Keratinocyte (primary cell): ENCODE results near the gene DLX4. TPM values are rescaled to one million over a fixed set of nuclear protein-coding genes. Genes with fewer than 3 reads are reported as not detected.

Source experiments
- DNase-seq: peaks from one replicate; pipeline ENCODE4 v3.0.0-alpha.2; 2011; ENCODE audit warnings: low read depth, missing footprints, low spot score
- FAIRE-seq: peaks from 2 replicates; lab custom pipeline; 2011; peaks lifted over from hg19 to GRCh38; lab: Jason Lieb, UNC
- H2AFZ ChIP-seq: 2 replicates; pipeline ENCODE4 v1.6.0; 2012; ENCODE audit warnings: low read length, control low read depth, inconsistent platforms; ENCODE audit not compliant: control insufficient read depth
- H3K27ac ChIP-seq: 2 replicates; pipeline ENCODE4 v1.5.1; 2011; ENCODE audit warnings: low read length; ENCODE audit not compliant: control insufficient read depth, insufficient read depth
- H3K27me3 ChIP-seq: 3 replicates; pipeline ENCODE4 v1.6.0; 2011; ENCODE audit warnings: low read length; ENCODE audit not compliant: control insufficient read depth, insufficient read depth; ENCODE audit errors: extremely low read depth
- H3K36me3 ChIP-seq, 2 experiments: 2 replicates in 1 of 2; 3 replicates in 1 of 2; pipeline ENCODE4 v1.5.1; 2011; ENCODE audit warnings: low read length in 2 of 2, mild to moderate bottlenecking in 1 of 2; ENCODE audit not compliant: control insufficient read depth in 2 of 2, insufficient read depth in 2 of 2; ENCODE audit errors: extremely low read depth in 1 of 2
- H3K4me1 ChIP-seq: 3 replicates; pipeline ENCODE4 v1.5.1; 2011; ENCODE audit warnings: low read length; ENCODE audit not compliant: control insufficient read depth, insufficient read depth; ENCODE audit errors: extremely low read depth
- H3K4me2 ChIP-seq: 3 replicates; pipeline ENCODE4 v1.6.0; 2011; ENCODE audit warnings: low read depth, low read length; ENCODE audit not compliant: control insufficient read depth, insufficient read depth; ENCODE audit errors: extremely low read depth
- H3K4me3 ChIP-seq, 3 experiments: fragments of 200-600 bp in 1 of 3; sonication (generic) in 1 of 3; 2 replicates in 2 of 3; 3 replicates in 1 of 3; pipeline ENCODE4 v1.5.1; 2011 to 2016; ENCODE audit warnings: low read length in 3 of 3, mild to moderate bottlenecking in 3 of 3, control low read depth in 2 of 3, inconsistent platforms in 1 of 3, low read depth in 1 of 3, mixed read lengths in 1 of 3, mixed run types in 1 of 3, moderate library complexity in 1 of 3; ENCODE audit not compliant: control insufficient read depth in 2 of 3, insufficient read depth in 2 of 3; ENCODE audit errors: extremely low read depth in 1 of 3
- H3K79me2 ChIP-seq: 2 replicates; pipeline ENCODE4 v1.6.0; 2012; ENCODE audit warnings: low read length; ENCODE audit not compliant: control insufficient read depth, insufficient read depth
- H3K9ac ChIP-seq: 3 replicates; pipeline ENCODE4 v1.6.0; 2011; ENCODE audit warnings: low read length; ENCODE audit not compliant: control insufficient read depth, insufficient read depth; ENCODE audit errors: extremely low read depth
- H3K9me1 ChIP-seq: 3 replicates; pipeline ENCODE4 v1.6.0; 2011; ENCODE audit warnings: low read length; ENCODE audit not compliant: control insufficient read depth, insufficient read depth; ENCODE audit errors: extremely low read depth
- H3K9me3 ChIP-seq: 2 replicates; pipeline ENCODE4 v1.5.1; 2012; ENCODE audit warnings: low read depth, low read length; ENCODE audit not compliant: control insufficient read depth
- H4K20me1 ChIP-seq: 3 replicates; pipeline ENCODE4 v1.6.0; 2011; ENCODE audit warnings: low read length; ENCODE audit not compliant: control insufficient read depth, insufficient read depth; ENCODE audit errors: extremely low read depth
- EZH2 ChIP-seq: IDR thresholded peaks from one replicate; pipeline ENCODE4 v1.6.1; 2012; ENCODE audit warnings: inconsistent platforms, mild to moderate bottlenecking, low read length, moderate library complexity
- dilution Hi-C: fragments of 300-500 bp; cut with MboI; formaldehyde crosslinking; loops from one replicate; pipeline ENCODE4 v1.7.0; 2020; ENCODE audit warnings: low sequenced_read_pairs; ENCODE audit not compliant: extremely low pct_ligation_motif_present
- polyA plus RNA-seq, 5 experiments: library from polyadenylated mRNA; depleted of rRNA in 3 of 5; stranded (reverse) in 3 of 5; stranded (forward) in 1 of 5; unstranded in 1 of 5; fragments of >200 nt; gene quantifications; 1 replicate in 1 of 5; 2 replicates in 3 of 5; 3 replicates in 1 of 5; pipeline versions ENCODE4 v1.2.1 to v1.2.3, GENCODE V29; 2011 to 2012; ENCODE audit warnings: missing spikeins in 2 of 5, low read depth in 1 of 5, low replicate concordance in 1 of 5
- TF ChIP-seq, protein P1 (sequence below), 3 experiments: IDR thresholded peaks in 1 of 3; conservative IDR thresholded peaks in 1 of 3; optimal IDR thresholded peaks in 1 of 3; 2 replicates in 2 of 3; 3 replicates in 1 of 3; pipeline versions ENCODE3 to v1.5.1; 2011; ENCODE audit warnings: low read length in 3 of 3, mild to moderate bottlenecking in 3 of 3, moderate library complexity in 2 of 3, control low read depth in 1 of 3, inconsistent platforms in 1 of 3; ENCODE audit not compliant: insufficient read depth in 2 of 3; ENCODE audit errors: extremely low read depth in 1 of 3

Gene DLX4
- polyA plus RNA-seq, 1 donor (not counting 4 experiments of a cell fraction or from before 2014, with no cell fraction given) = 0.18 TPM

DNA sequence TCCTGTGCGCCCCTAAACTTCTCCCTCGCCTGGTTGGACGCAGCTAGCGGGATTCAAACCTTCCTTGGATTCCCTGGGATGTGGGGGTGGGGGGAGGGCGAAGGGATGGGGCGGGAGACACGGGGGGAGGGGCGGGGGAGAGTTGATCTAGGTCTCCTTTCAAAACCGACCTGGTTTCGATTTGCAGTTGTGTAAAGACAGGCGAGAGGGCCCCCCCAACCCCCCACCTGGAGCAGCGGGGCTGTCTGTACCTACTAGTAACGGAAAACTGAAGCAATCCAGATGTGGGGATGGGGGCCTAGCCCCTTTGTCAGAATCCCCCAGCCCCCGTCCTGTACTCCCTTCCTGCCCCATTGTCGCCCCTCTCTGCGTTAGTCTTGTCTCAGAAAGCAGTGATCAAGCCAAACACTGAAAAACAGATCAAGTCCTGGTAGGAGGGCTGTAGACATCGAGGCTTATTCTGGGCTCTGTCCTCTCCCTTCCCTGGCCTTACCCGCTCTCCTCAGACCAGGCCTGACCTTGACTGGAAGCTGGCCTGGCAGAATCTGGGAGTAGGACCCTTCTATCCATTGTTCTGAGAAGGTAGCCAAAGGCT lies 902 bp downstream of the DLX4 start:
- Histone ChIP-seq H4K20me1 (no peaks in the 10 kb centered on the region), H3K36me3 (no peaks in the 10 kb centered on the region), H3K4me2 (no peak overlapping the region), H3K9me1 (no peaks in the 10 kb centered on the region), H3K9me3 (no peaks in the 10 kb centered on the region), H3K79me2 (no peaks in the 10 kb centered on the region), H3K9ac (no peak overlapping the region), H2AFZ (no peak overlapping the region), H3K27me3 (peaks cover 86% of the 10 kb centered on the region), H3K27ac (no peak overlapping the region), H3K4me1 (peaks cover 10% of the 10 kb centered on the region), H3K4me3 (no peak overlapping the region)
- no peak for FAIRE-seq
- TF ChIP-seq EZH2 = no peak
- TF ChIP-seq, protein P1, sequence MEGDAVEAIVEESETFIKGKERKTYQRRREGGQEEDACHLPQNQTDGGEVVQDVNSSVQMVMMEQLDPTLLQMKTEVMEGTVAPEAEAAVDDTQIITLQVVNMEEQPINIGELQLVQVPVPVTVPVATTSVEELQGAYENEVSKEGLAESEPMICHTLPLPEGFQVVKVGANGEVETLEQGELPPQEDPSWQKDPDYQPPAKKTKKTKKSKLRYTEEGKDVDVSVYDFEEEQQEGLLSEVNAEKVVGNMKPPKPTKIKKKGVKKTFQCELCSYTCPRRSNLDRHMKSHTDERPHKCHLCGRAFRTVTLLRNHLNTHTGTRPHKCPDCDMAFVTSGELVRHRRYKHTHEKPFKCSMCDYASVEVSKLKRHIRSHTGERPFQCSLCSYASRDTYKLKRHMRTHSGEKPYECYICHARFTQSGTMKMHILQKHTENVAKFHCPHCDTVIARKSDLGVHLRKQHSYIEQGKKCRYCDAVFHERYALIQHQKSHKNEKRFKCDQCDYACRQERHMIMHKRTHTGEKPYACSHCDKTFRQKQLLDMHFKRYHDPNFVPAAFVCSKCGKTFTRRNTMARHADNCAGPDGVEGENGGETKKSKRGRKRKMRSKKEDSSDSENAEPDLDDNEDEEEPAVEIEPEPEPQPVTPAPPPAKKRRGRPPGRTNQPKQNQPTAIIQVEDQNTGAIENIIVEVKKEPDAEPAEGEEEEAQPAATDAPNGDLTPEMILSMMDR (optimal IDR thresholded peaks at IDR 0.05 in 1 of 3, IDR thresholded peaks at IDR 0.05 in 1 of 3, conservative IDR thresholded peaks at IDR 0.05 in 1 of 3; ENCODE audit: extremely low read depth in 1 of 3, insufficient read depth in 2 of 3, low read length in 3 of 3) = no peak
- dilution Hi-C loops = no loop called here
- DNase-seq = no peak

DNA sequence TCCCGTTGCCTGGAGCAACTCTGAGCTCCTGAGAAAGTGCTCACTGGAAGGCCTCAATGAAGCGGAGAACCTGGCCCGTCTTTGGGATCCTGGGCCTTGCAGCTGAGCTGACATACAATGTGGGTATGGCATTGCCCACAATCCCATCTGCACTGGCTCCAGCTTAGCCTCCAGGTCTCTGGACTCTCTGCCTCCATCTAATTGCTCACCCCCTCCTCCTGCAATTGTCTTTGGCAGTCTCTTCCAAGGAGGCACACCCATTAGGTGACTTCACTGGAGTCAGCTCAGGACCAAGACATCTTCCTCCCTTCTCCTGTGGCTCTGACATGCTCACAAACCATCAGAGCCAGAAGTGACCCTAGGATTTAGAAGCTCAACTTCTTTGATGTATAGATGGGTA lies 1.5 kb downstream of the DLX4 start:
- no peak overlapping the region for H2AFZ ChIP-seq
- no peak overlapping the region for H3K4me3 ChIP-seq
- H4K20me1 ChIP-seq = no peaks in the 10 kb centered on the region
- no peak overlapping the region for H3K9ac ChIP-seq
- no peak overlapping the region for H3K27ac ChIP-seq
- DNase-seq (no peak), FAIRE-seq (no peak)
- no peaks in the 10 kb centered on the region for H3K9me3 ChIP-seq
- no peak overlapping the region for H3K4me2 ChIP-seq
- H3K79me2 ChIP-seq = no peaks in the 10 kb centered on the region
- peaks cover 81% of the 10 kb centered on the region for H3K27me3 ChIP-seq
- H3K36me3 ChIP-seq = no peaks in the 10 kb centered on the region
- dilution Hi-C loops = no loop called here
- no peak for TF ChIP-seq EZH2
- TF ChIP-seq, protein P1 (optimal IDR thresholded peaks at IDR 0.05 in 1 of 3, IDR thresholded peaks at IDR 0.05 in 1 of 3, conservative IDR thresholded peaks at IDR 0.05 in 1 of 3; ENCODE audit: extremely low read depth in 1 of 3, insufficient read depth in 2 of 3, low read length in 3 of 3) = no peak
- H3K9me1 ChIP-seq = peaks cover 1% of the 10 kb centered on the region
- peaks cover 10% of the 10 kb centered on the region for H3K4me1 ChIP-seq
